GM21528 (cell line): ENCODE data around the gene RAD23A.
"Not testable (repeated sequence)": the region's sequence is repeated elsewhere in the genome, so short reads cannot be mapped to it uniquely, and the experiment has no call there.

Experiments
- ATAC-seq: cut with Tn5 transposase; IDR thresholded peaks from one replicate; pipeline ENCODE4 v1.9.1; 2021; ENCODE audit warnings: mild to moderate bottlenecking, moderate library complexity; ENCODE audit not compliant: unreplicated experiment, low FRiP score

The RAD23A gene

DNA sequence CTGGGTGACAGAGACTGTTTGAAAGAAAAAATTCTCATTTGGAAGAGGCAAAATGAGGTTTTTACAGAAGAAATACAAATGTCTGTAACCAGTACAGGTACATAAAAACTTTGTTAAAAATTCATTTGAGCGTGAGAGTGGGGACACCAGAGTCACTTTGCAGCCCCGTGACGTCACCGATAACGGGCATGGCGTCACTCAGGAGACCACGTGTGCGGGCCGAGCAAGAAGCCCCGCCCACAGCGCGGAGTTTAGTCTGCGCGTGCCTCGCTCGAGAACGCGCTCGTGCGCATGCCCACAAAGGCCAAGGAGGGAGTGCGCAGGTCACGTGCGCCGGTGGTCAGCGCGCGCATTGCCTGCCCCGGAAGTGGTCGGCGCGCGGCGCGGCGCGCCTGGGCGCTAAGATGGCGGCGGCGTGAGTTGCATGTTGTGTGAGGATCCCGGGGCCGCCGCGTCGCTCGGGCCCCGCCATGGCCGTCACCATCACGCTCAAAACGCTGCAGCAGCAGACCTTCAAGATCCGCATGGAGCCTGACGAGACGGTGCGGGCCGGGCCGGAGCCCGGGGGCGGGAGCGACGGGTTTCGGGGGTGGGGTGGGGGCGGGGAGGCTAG, at the start of gene RAD23A:
Gene RAD23A (plus strand): TSS at position 384 of the 613 bp plus-strand sequence. CDS start 87 bp downstream, at position 471.
- peak; percentile 70 for ATAC-seq

DNA sequence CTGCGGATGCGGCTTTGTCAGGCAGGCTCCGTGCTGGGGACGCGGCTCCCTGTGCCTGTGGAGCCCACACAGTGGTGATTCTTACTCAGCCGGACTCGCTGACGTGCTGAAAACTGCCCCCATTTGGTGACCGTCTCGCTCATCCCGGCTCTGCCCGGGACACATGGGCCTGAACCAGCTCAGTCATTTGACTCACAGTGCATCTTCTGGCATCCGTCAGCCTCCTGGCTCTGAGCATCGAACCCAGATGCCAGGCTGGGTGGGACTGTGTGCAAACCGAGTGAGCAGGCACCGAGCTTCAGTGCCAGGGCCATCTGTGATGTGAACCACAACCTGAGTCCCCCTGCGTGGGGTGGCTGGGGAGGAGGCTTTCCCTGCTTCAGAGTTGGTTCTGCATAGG, 49.2 kb upstream of the RAD23A start:
- no peak for ATAC-seq

DNA sequence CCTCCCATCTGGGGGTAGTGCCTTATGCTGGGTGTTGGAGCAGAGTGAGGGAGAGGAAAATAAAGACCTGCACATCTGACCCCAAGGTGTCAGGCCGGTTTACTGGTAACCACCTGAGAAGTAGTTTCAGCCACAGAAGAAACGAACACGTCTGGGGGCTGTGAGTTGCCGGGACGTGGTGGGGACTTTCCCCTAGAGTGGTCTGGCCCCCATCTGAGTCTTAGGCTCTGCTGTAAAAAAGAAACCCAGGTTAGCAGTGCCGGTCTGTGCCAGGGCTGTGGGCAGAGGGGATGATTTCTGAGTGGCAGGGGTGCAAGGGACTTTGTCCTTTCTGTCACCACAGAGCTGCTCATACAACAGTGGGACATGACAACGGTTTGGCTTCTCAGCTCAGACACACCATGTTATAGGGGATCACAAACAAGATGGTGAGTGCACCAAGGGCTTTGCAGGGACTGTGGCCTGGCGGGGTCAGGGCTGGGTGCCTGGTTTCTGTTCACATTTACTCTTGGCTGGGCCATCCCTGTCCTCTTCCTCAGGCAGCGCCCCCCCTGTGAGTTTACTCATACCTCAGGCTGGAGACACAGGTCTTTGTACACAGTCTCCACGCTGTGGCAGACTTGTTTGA, 45.7 kb upstream of the RAD23A start:
- ATAC-seq: peak; percentile 65

DNA sequence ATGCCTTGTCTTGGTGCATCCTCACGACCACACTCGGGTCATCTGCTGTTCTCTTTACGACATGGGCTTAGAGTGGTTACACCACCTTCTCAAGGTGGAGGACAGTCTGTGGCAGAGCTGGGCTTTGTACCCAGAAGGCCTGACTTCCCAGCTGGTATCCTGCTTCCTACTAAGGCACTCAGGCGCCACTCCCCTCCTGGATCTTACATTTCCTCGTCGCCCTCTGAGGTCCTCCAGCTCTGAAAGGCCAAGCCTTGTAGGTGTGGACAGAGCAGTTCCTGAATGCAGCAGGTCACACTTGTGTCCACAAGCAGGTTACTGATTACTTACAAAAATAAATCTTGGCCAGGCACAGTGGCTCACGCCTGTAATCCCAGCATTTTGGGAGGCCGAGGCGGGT, 38.5 kb upstream of the RAD23A start:
- ATAC-seq: no peak

DNA sequence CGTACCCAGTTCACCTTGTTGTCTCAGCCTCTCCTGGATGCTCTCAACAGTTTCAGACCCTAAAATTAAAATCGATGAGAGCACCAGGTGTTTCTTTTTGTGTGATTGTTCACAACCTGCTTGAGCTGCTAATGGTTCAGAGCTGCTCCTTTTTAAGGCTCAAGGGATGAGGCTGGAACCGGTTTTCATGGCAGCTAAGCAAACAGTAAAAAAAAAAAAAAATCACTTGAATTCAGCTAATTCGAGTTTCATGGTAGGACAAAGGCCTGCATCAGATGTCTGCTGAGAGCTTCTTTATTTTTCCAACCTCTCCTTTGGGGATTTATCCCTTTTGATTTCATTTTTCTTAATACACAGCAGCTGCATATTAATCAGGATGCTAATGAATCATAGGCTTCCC, 33.1 kb upstream of the RAD23A start:
- ATAC-seq: no peak

DNA sequence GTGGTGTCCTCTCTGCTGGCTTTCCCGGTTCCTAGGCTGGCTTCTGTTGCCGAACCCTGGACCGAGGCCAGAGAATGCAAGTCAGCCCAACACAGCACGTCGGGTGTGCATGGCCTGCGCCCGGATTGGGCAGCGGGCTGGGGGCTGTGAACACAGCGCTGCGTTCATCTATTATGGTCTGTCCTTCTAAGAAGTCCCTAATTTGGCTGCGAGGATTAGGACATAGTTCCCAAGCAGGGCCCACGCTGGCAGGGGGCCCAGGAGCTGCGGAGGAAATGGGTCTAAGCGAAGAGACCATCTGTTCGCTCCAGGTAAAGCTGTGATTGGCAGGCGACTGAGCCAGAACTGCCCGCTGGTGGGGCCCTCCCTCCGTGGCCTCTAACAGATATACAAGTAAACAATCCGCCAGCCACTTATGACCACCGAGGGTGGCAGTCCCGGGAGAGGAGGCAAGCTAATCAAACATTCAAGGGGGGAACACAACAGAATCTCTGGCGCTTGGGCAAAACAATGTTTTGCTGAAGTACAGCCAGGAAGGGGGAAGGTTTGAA, 32.6 kb upstream of the RAD23A start:
- no peak for ATAC-seq

DNA sequence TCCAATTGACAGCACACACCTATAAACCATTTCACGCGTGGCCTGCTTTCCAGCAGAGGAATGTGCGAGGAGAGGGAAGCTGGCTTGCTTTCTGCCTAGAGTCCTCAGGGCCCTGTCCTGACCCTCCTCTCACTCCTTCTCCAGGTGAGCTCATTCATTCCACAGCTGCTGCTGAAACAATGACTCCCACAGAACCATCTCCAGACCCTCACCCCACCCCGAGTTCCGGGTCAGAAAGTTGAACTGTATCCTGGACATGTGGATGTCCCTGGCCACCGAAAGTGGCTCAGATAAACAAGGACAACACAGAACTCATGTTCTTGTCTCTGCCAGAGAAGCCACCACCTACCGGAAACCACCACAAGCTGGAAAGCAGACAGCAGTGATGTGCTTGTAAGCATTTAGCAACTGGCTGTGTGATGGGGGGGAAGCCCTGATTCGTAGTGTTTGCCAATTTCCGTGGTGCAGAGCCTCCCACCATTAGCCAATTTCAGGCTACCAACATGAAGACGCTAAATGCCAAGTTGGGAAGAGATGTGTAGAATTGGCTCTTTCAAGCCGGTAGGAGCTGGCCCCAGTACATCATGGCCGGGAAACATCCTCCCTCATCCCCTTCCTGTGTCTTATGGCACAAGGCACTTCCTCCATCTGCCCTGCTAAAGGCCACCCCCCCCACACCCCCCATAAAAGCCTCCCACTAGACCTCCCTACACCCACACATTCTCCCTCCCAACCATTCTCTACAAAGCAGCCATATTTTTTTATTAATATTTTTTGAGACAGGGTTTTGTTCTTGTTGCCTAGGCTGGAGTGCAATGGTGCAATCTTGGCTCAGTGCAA, 31.6 kb upstream of the RAD23A start:
- no peak for ATAC-seq

DNA sequence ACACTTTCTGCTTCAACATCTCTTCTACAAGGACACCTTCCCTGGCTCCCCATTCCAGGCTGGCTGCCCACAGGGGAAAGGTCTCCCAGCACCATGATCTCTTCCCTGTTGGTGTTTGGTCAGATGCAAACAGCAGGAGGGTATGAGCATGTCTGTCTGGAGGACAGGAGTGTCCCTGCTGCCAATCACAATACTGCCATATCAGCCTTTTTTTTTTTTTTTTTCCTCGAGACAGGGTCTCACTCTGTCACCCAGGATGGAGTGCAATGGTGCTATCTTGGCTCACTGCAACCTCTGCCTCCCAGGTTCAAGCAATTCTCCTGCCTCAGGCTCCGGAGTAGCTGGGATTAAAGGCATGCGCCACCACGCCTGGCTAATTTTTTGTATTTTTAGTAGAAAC, 29.8 kb upstream of the RAD23A start:
- ATAC-seq: not testable (repeated sequence)

DNA sequence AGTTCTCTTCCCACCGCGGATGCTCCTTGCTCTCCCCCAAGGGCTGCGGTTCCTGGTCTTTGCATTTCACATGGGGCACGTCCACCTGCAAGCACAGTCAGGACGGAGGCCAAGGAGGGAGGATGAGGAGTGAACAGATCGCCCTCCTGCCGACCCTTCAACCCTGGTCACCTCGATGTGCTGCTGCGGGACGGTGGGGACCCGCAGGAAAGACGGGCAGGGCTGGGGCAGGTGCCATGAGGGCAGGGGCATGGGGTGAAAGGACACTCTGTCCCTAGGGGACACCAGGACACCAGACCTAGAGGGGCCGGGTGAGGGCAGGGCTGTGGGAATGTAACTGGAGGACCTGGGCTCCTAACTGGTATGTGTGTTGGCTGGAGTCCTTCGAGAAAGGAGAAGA, 27.4 kb upstream of the RAD23A start:
- no peak for ATAC-seq

DNA sequence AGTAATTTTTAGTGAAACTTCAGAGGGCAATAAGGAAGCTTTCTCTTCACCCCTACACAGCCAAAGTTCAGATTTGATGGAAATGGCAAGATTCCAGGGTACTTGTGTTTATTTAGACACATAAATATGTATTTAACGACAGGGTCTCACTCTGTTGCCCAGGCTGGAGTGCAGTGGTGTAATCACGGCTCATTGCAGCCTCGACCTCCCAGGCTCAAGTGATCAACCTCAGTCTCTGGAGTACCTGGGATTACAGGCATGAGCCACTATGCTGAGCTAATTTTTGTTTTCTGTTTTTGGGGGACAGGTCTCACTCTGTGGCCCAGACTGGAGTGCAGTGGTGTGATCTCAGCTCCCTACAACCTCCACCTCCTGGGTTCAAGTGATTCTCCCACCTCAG, 24.6 kb upstream of the RAD23A start:
- no peak for ATAC-seq

DNA sequence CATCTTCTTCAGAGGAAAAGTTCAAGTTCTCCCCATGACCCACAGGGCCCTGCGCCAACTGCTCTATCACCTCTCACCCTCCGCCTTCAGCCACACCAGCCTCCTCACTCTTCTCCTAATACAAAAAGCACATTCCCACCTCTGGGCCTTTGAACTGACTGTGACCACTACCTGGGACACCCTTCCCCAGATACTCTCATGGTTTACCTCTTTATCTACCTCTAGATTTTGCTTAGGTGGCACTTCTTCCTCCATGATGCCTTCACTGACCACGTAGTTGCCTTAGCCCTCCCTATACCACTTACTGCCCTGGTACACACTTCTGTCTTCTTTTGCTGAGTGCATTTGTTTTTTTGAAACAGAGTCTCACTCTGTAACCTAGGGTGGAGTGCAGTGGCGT, 22.7 kb upstream of the RAD23A start:
- ATAC-seq: no peak

DNA sequence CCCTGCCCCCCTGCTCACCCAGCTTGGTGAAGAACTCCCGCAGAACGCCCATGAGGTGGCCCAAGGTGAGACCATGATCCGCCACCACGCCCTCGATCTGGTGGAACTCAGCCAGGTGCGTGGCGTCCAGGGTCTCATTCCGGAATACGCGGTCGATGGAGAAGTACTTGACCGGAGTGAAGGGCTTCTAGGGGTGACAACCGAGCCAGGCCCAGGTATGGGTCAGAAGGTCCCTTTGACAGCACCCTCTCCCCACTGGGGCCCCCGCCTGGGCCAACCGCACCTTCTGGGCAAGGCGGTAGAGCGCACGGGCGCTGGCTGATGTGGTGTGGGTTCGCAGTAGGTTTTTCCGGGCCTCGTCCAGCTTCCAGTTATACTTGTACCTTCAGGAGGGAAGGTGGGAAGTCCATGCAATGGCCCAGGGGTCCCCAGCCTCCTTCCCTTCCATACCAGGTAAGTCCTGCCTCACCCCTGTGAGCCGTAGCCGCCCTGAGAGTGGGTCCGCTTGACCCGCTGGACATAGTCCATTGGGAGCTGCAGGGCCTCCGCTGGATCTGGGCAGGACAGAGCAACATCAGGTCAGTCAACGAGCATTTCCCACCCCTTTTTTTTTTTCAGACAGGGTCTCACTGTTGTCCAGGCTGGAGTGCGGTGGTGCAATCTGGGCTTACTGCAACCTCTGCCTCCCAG, 20.9 kb upstream of the RAD23A start:
- no peak for ATAC-seq

DNA sequence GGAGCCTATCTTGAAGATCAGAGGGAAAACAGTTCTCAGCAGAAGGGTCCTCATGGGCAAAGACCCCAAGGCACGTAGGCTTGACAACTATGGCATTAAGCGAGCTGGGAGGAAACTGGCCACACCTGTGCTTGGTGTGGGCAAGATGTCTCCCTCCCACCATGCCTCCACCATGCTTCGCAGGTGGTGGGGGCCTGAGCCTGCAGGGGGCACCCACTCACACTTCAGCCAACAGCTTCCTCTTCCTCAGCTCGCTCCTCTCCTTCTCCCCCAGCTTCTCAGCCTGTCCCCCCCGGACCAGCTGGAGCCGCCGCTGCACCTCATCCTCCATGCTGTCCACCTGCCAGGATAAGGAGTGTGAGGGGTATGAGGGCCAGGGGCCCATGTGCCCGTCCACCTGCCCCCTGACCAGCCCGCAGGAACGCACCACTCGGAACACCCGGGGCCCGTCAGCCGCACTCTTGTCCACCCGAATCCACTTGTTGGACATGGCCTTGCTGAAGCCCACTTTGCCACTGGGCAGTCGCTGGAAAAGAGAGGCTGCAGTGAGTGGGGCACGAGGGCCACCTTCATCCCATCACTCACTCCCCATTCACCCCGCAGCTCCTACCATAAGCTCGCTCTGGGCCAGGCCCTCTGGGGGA, 15.5 kb upstream of the RAD23A start:
- no peak for ATAC-seq

DNA sequence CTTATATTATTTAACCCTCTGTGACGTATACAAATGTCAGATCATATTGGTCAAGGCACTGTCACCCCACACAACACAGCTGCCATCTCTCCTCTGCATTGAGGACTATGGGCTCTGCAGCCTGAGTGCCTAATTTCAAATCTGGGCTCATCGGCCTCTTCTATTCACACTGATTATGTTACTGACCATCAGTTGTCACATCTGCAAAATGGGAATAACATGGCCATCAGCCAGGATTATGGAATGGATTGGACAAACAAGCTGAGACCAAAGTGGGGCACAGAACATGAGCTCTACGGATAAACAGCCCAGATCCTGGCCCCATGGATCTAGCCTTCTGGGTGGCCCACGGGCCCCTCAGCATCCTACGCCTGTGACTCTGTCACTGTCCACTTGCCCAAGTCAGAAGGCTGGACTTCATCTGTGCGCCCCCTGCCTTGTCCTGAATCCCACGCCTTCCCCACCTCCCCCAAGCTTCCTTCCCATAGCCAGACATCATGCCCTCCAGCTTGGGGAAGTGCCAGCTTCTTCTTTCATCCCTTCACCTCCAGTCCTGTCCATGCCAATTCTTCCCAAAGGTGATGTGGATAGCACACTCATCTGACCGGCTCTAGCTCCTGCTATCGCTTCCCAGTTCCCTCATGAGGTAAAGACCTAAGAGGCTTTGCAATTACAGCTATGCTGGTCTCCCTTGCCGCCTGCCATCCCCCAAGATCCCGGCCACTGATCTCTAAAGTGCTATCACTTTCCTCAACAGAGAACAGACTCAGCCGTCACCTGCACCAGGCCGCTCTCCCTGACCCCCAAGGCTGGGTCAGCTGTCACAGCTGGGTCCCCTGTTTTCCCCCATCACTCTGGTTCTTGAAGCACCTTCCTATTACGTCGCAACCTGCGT, 13.0 kb upstream of the RAD23A start:
- no peak for ATAC-seq

DNA sequence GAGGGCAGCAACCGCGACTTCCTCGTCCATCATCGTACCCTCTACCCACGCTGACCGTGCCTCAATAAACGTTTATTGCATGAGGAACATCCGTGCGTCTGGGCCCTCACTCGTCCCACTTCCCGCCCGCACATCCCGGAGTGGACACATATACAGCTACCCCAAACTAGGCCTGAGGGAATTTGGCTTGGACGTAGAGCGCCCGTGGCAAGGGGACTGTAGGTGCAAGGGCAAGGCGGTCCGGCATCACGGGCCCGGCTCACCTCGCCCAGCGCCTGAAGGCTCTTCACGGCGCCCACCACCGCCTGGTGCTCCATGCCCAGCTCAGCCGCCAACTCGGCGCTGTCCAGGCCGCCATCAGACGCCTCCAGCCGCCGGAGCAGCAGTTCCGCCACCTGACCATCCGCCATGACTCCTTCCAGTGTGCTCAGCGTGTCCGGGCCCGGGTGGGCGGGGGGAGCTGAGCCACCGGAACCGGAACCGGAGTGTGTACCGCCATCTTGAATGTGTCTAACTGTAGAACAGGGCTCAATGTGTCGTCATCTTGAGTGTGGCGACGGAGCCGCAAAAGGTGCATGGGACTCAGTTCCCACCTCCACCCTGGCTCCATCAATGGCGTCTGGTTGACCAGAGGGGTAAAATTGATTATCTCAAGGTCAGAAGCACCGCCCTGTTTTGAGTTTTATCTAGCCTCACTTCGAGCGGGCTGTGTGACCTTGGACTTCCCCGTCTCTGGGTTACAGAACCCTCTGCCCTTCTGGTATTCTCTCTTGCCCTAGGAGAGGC, 12.2 kb upstream of the RAD23A start, which contains the start of gene FARSA:
Gene FARSA (minus strand): TSS at position 425 of the 786 bp plus-strand sequence. CDS start 15 bp downstream, at position 410.
- peak; percentile 40 for ATAC-seq

DNA sequence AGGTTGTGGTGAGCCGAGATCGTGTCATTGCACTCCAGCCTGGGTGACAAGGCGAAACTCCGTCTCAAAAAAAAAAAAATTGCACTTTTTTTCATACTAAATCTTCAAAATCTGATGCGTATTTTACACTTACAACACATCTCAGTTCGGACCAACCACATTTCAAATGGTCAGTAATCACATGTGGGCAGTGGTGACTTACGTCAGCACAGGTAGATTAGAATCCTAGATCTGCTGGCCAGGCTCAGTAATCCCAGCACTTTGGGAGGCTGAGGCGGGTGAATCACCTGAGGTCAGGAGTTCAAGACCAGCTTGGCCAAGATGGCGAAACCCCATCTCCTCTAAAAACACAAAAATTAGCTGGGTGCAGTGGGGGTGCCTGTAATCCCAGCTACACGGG, 10.6 kb upstream of the RAD23A start:
- no peak for ATAC-seq

DNA sequence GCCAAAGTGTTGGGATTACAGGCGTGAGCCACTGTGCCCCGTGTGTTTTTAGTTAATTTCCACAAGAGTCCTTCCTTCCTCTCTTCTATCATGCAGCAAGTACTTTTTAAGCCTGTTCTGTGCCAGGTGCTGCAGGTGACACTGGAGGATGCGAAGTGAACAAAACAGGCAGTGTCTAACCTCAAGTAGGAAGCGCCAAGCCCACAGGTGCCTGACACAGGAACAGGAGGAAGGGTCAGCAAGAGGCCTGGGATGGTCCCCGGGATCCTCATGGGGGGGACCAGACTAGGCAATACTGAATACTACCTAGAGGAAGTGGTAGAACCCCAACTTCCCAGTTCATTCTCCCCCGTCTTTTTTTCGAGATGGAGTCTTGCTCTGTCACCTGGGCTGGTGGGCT, 9.1 kb upstream of the RAD23A start:
- no peak for ATAC-seq
